ENCODE measurements around the gene CMTM7.

The CMTM7 gene

GRCh38 chr3:32499585-32499984 lies 107.9 kb downstream of the CMTM7 start:
- no peaks in the 10 kb centered on the region for H3K36me3 ChIP-seq (ENCODE audit: control insufficient read depth, low read length)
- H4K20me1 ChIP-seq (ENCODE audit: control insufficient read depth, insufficient read depth, low read depth, low read length) = 0 out of 2 replicates have a peak, but pooled peaks cover 7% of the 10 kb centered on the region
- H3F3A ChIP-seq (ENCODE audit: control insufficient read depth, insufficient read depth) = peaks cover 10% of the 10 kb centered on the region
- peaks cover 59% of the 10 kb centered on the region for H3K4me1 ChIP-seq (ENCODE audit: control insufficient read depth, low read length)
- no peaks in the 10 kb centered on the region for H3K9me3 ChIP-seq (ENCODE audit: control insufficient read depth, insufficient read depth, low read length)
- TF ChIP-seq EZH2phosphoT487 (IDR thresholded peaks at IDR 0.05; ENCODE audit: borderline replicate concordance, low read length) (no peak), CTCF (IDR thresholded peaks at IDR 0.05; ENCODE audit: low read depth, low read length, poor library complexity, severe bottlenecking) (no peak)
- H3K4me3 ChIP-seq (ENCODE audit: low read length) = peak overlapping the region; percentile 6; the same call in 1 of the 2 replicates
- H3K27me3 ChIP-seq (ENCODE audit: control insufficient read depth, low read length) = no peaks in the 10 kb centered on the region
- peak overlapping the region; percentile 77 for H3K4me2 ChIP-seq (ENCODE audit: low read length)
- H3K27ac ChIP-seq (ENCODE audit: low read depth, low read length) = no peak overlapping the region
- peaks cover 58% of the 10 kb centered on the region for H3K79me2 ChIP-seq (ENCODE audit: control insufficient read depth, low read length)
- no peaks in the 10 kb centered on the region for H3K9me2 ChIP-seq (replicated peaks; ENCODE audit: control insufficient read depth, low read length)

- H3K36me3 ChIP-seq (ENCODE audit: control insufficient read depth, low read length) = no peaks in the 10 kb centered on the region
- no peaks in the 10 kb centered on the region for H3K27me3 ChIP-seq (ENCODE audit: control insufficient read depth, low read length)
- TF ChIP-seq CTCF (IDR thresholded peaks at IDR 0.05; ENCODE audit: low read depth, low read length, poor library complexity, severe bottlenecking) = no peak
- no peak for TF ChIP-seq EZH2phosphoT487 (IDR thresholded peaks at IDR 0.05; ENCODE audit: borderline replicate concordance, low read length)
- H3K4me2 ChIP-seq (ENCODE audit: low read length) = peak overlapping the region; percentile 77
- H3K4me1 ChIP-seq (ENCODE audit: control insufficient read depth, low read length) = peaks cover 52% of the 10 kb centered on the region
- H4K20me1 ChIP-seq (ENCODE audit: control insufficient read depth, insufficient read depth, low read depth, low read length) = 0 out of 2 replicates have a peak, but pooled peaks cover 7% of the 10 kb centered on the region
- peaks cover 53% of the 10 kb centered on the region for H3K79me2 ChIP-seq (ENCODE audit: control insufficient read depth, low read length)
- no peak overlapping the region for H3K27ac ChIP-seq (ENCODE audit: low read depth, low read length)
- peak overlapping the region; percentile 95 for H3K4me3 ChIP-seq (ENCODE audit: low read length)
- H3K9me2 ChIP-seq (replicated peaks; ENCODE audit: control insufficient read depth, low read length) = no peaks in the 10 kb centered on the region
- no peaks in the 10 kb centered on the region for H3K9me3 ChIP-seq (ENCODE audit: control insufficient read depth, insufficient read depth, low read length)
- H3F3A ChIP-seq (ENCODE audit: control insufficient read depth, insufficient read depth) = peaks cover 10% of the 10 kb centered on the region
Measured at GRCh38 chr3:32500231-32500630, 108.6 kb downstream of the CMTM7 start.

GRCh38 chr3:32500880-32501782 lies 109.5 kb downstream of the CMTM7 start:
- H3K27me3 ChIP-seq (ENCODE audit: control insufficient read depth, low read length) = no peaks in the 10 kb centered on the region
- H4K20me1 ChIP-seq (ENCODE audit: control insufficient read depth, insufficient read depth, low read depth, low read length) = 0 out of 2 replicates have a peak, but pooled peaks cover 7% of the 10 kb centered on the region
- no peaks in the 10 kb centered on the region for H3K36me3 ChIP-seq (ENCODE audit: control insufficient read depth, low read length)
- peaks cover 10% of the 10 kb centered on the region for H3F3A ChIP-seq (ENCODE audit: control insufficient read depth, insufficient read depth)
- H3K9me2 ChIP-seq (replicated peaks; ENCODE audit: control insufficient read depth, low read length) = no peaks in the 10 kb centered on the region
- TF ChIP-seq CTCF (IDR thresholded peaks at IDR 0.05; ENCODE audit: low read depth, low read length, poor library complexity, severe bottlenecking) (no peak), EZH2phosphoT487 (IDR thresholded peaks at IDR 0.05; ENCODE audit: borderline replicate concordance, low read length) (no peak)
- peaks cover 50% of the 10 kb centered on the region for H3K4me1 ChIP-seq (ENCODE audit: control insufficient read depth, low read length)
- peak overlapping the region; percentile 95 for H3K4me3 ChIP-seq (ENCODE audit: low read length)
- no peak overlapping the region for H3K27ac ChIP-seq (ENCODE audit: low read depth, low read length)
- H3K79me2 ChIP-seq (ENCODE audit: control insufficient read depth, low read length) = peaks cover 45% of the 10 kb centered on the region
- H3K4me2 ChIP-seq (ENCODE audit: low read length) = peak overlapping the region; percentile 77
- no peaks in the 10 kb centered on the region for H3K9me3 ChIP-seq (ENCODE audit: control insufficient read depth, insufficient read depth, low read length)

Data from DOHH2 (cell line).